Hematopoietic multipotent progenitor cell (in vitro differentiated cells): Measurements from ENCODE around the gene MAB21L1. TPM values are rescaled to one million over a fixed set of nuclear protein-coding genes. Genes with fewer than 3 reads are reported as not detected.

Experiments used
- DNase-seq, 3 donors: peaks; one replicate each; pipeline ENCODE4 v3.0.0-alpha.2; 2011 to 2015; ENCODE audit warnings: low read depth in 2 of 3, low spot score in 2 of 3
- total RNA-seq: library from RNA; depleted of rRNA; stranded (reverse); fragments of >200 nt; gene quantifications from one replicate; pipeline ENCODE4 v1.2.3, GENCODE V29; 2012

Gene MAB21L1
- not detected for total RNA-seq

DNA sequence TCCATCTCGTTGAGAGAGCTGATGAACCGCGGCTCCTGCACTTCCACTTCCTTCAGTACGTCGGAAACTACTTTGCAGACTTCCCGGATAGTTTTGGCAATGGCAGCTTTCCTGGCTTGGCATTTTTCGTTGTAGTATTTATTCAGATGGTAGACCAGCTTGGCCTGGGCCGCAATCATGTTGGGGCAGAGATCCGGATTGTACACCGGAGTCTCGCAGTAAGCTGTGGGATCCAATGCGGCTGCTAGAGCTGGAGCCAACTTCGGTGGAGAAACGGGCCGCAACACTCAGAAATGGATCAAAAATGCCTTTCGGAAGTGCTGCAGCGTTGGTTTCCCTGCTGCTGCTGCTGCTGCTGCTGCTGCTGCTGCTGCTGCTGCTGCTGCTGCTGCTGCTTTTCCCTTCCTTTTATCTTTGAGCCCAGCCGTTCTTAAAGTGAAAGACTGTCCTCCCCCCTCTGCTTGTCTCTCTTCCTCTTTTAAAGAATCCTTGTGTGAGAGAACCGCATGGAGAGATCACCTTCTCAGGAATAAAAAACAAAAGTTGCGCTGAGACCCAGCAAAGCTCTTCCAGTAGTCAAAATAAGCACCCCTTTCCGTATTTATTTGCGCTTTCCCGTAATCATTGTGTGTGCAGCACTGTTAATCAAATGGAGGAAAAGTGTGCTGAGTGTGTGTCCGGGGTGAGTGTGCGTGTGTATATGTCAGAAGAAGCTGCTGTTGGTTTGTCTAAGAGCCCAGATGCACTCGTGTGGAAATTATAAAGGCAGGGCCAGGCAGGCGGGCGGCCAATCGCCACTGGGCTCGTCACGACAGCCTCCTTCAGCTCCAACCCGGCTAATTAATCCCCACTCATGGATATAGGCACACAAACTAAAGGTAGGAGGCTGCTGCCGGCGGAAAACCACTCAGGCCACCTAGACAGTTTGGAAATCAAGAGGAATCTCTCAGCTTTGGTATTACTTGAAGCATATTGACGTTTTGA is at the start of gene MAB21L1:
TSS of gene MAB21L1 (minus strand) at position 730 of the 984 bp plus-strand sequence. CDS start at position 179, 551 bp downstream.
- DNase-seq: peak in 2 of 3 donors; percentile 64 to 78

DNA sequence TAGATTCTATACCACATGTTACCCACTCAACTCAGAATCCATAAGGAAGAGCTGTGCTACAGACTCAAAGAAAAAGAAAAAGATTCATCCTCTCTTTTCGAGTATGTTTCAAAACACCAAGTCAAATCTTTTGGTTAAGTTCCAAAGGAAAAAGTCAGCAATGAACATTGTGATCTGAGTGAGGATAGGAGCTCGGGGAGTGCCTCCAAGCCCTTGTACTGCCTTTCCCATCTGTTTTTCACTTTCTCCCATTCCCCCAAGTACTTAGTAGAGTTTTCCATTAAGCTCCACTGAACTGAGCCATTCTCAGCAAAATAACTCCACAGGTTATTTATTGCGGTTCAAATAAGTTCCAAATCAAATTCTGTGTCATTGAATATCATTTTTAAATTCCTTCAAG is 47.7 kb upstream of the MAB21L1 start:
- no peak for DNase-seq

DNA sequence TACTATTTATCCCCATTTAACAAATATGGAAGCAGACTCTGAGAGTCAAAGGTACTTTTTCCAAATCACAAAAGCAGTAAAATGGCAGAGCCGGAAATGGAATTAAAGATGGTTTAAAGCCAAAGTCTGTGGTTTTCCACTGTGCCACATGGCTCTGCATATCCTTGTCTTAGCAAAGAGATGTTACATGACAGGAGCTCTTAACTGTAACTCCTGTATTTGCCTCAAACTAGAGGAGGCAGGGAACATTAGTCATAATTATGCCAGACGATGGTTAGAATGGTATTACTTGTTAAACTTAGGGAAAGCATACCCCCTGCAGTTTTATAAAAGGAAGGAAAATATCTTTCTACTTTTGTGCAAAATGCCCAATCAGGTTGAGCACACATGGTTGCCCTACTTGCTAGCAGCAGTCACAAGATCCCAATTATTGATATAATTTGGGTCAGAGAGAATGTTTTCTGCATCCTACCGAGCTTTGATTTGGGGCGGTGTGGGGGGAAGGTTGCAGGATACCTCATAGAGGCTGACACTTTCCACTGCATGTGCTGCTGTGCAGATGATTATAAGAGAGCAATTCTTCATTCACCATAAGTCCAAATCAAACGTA is 42.0 kb upstream of the MAB21L1 start:
- DNase-seq: no peak

GRCh38 chr13:35514801-35515502 is 38.5 kb upstream of the MAB21L1 start:
- DNase-seq: no peak

DNA sequence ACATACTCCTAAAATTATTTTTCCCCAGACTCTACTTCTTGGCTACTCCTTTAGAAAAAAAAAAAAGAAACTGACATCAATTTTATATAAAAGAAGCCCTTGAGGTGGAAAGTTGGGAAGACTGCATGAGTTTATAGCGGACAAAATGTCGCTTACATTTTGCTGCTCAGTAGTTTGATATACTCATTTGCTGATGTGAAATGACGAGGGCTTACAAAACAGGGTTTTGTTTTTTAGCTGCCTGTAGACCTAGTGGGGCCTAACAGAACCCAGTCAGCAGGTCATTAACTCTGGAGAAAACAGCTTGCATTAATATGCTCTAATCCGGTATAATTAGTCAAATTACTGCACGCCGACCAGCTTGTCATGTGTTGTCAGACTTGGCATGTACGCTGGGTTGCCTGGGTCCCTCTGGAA is 37.6 kb upstream of the MAB21L1 start:
- DNase-seq: no peak

- DNase-seq: peak in 2 of 3 donors; percentile 30 to 67
Observed at GRCh38 chr13:35512271-35512920, 35.9 kb upstream of the MAB21L1 start.

GRCh38 chr13:35502456-35502855 is 26.0 kb upstream of the MAB21L1 start:
- no peak for DNase-seq

DNA sequence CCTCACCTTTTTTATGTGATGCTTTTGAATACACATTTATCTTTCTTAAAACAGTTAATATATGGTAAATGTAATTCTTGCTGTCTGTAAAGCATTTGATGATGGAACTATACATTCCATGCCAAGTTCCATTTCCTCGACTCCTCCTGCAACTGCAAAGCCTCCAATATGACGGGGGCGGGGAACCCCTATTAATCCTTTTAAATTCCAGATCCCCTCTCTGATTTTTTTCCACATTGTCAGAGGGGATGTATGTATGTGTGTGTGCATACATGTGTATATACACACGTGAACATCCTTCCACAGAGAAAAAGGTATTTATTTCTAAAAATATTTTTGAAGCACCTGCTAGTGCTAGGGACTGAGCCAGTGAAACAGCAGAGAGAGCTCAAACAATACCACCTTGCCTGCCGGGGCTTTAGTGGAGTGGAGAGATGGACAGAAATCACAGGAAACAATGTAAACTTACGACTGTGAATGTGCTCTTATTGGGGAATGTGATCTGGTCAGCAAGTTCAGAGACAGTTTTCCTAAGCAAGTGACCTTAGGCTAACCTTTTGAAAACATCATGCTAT is 25.3 kb upstream of the MAB21L1 start:
- no peak for DNase-seq

DNA sequence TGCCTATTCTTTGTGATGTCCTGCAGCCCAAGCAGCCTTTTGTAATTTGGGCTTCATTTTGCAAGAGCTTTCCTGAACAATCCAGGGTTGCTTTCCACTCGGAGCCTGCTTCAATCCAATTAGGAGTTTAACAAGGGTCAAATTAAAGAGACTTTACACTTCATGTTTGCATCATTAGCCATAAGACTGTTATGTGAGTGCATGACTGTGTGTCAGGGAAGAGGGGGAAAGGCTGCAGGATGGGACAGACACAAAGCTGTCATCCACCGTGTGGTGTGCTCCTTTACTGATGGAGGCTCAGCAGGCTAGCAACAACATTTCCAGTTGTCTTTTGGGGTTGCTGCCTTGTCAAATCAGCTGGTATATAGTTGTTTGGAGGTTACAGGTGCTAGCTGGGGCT is 23.7 kb upstream of the MAB21L1 start:
- no peak for DNase-seq

GRCh38 chr13:35499676-35500075 is 23.2 kb upstream of the MAB21L1 start:
- DNase-seq: no peak

GRCh38 chr13:35499196-35499662 is 22.7 kb upstream of the MAB21L1 start:
- DNase-seq: no peak

- no peak for DNase-seq
Observed at GRCh38 chr13:35498231-35498630, 21.7 kb upstream of the MAB21L1 start.

DNA sequence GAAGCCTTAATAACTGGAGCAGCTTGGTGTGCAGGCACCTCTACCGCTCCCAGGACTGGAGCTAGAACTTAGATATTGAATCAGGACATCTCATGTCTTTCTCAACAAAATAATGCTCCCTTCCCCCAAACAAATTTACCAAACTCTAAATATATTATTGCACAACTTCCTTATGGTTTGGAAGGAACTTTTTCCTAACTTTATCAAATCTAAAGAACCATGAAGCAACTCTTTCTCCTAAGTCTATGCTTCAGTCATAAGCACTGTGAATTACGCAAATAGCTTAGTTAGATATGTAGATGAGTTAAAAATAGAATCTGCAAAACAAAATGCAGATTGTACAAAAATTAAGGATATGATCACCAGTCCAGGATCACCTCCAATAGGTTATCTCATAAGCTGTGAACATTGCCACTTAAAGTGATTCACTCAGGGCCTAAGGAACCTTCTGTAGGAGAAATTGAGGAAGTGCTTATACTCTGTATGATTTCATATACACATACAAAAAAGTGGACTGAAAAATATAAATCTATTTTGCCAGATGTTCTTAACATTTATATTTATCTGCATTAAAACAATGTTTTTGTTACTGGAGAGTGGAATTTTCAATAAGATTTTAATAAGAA is 20.4 kb upstream of the MAB21L1 start:
- DNase-seq: peak in 1 of 3 donors; percentile 2

DNA sequence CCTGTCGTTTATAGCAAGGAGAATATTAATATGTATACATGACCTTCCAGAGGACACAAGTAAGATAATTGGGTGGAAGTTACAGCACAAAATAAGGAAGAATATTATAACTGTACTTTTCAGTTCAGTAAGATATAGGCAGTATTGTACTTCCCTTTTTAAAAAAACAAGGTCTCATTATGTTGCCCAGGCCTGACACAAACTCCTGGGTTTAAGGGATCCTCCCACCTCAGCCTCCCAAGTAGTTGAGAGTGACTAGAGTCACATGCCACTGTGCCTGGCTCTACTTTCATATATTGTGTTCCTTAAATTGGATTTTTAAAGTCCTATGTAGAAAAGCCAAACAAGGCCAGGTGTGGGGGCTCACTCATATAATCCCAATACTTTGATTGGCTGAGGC is 19.5 kb upstream of the MAB21L1 start:
- DNase-seq: no peak

DNA sequence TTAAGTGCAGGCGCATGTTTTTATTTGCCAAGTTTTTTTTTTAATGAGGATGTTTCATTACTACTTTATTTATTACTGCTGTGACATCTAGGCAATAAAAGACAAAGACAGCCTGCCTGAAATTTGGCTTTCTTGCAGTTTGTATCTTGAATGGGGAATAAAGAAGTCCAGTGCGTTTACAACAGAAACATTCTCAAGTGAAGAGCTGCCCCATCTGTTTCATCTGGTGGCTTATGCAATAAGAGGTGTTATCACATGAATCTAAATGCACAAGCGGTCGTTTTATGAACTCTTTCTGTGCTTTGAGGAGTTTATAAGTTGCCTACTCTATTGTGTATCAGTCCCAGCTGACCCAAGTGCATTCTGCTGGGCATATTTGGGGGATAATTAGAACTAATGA is 12.6 kb upstream of the MAB21L1 start:
- DNase-seq: no peak

GRCh38 chr13:35485424-35485823 is 8.9 kb upstream of the MAB21L1 start:
- DNase-seq: no peak

DNA sequence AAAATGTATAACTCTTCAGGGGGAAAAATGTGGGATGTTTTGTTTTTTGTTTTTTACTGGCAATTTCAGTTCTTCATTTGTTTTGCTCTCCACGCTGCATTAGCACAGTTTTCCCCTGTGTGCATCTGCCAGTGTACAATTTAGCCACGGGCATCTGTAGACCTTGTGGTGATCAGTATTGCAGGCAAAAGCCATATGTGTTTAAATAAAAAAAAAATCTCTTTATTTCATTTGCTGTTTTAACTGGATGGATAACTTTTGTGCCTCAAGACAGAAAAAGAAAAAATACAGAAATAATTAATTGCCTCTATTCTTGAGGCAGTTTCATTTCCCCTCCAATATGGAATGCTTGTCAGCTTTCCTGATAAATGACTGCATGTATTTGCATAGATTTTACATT is 7.9 kb upstream of the MAB21L1 start:
- DNase-seq: no peak

GRCh38 chr13:35483761-35484160 is 7.3 kb upstream of the MAB21L1 start:
- DNase-seq: no peak

- no peak for DNase-seq
Observed at GRCh38 chr13:35482527-35482926, 6.0 kb upstream of the MAB21L1 start.

DNA sequence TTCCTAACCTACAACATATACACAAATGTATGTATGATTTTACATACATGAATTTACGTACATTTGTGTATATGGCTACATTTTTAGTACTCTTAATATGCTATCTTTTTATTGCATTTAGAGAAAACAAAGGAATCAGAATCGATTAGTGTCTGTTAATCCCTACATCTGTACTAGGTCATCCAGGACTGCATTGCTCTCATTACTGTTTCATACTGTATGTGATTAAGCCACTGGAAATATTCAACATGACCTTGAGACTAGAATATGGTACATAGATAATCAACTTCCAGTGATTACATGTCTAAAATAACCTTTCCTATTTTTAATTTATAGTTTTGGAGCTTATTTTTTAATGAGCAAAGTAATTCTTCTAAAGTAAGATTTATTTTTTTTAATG is 5.3 kb upstream of the MAB21L1 start:
- no peak for DNase-seq
